Right atrium auricular region (tissue), 2 donors: ENCODE data around the gene PLA2G7. TPM values are rescaled to one million over a fixed set of nuclear protein-coding genes. Genes with fewer than 3 reads are reported as not detected.

Experiments used
- DNase-seq: peaks from one replicate; pipeline ENCODE4 v3.0.0-alpha.2; 2019; ENCODE audit warnings: low spot score
- H3K27ac ChIP-seq, 2 donors: fragments of 200-600 bp; sonication (generic); 1 replicate in 1 of 2; 2 replicates in 1 of 2; pipeline ENCODE4 v1.5.1; 2016 to 2019
- H3K27me3 ChIP-seq, 2 donors: fragments of 200-600 bp; sonication (generic); one replicate each; pipeline versions ENCODE4 v1.5.1 to v1.6.0; 2017 to 2019
- H3K36me3 ChIP-seq: fragments of 200-600 bp; sonication (generic); one replicate; pipeline ENCODE4 v1.5.1; 2016
- H3K4me1 ChIP-seq, 2 donors: fragments of 200-600 bp; sonication (generic); one replicate each; pipeline versions ENCODE4 v1.5.1 to v1.6.0; 2017 to 2019
- H3K4me3 ChIP-seq, 2 donors: fragments of 200-600 bp; sonication (generic); 1 replicate in 1 of 2; 2 replicates in 1 of 2; pipeline ENCODE4 v1.5.1; 2017 to 2019; ENCODE audit warnings: mild to moderate bottlenecking in 1 of 2, moderate library complexity in 1 of 2
- H3K9me3 ChIP-seq, 2 donors: fragments of 200-600 bp; sonication (generic); one replicate each; pipeline ENCODE4 v1.5.1; 2019
- total RNA-seq, 2 donors: library from RNA; depleted of rRNA; stranded (reverse); fragments of >200 nt; gene quantifications; one replicate each; pipeline ENCODE4 v1.1.0, GENCODE V29; 2016
- TF ChIP-seq, protein P1 (sequence below), 2 donors: fragments of 200-600 bp; sonication (generic); IDR thresholded peaks; one replicate each; pipeline ENCODE4 v1.5.1; 2019; ENCODE audit warnings: antibody characterized with exemption in 2 of 2

The PLA2G7 gene
- total RNA-seq, 2 donors from 2014 or later = 0.26 to 0.63 TPM

DNA sequence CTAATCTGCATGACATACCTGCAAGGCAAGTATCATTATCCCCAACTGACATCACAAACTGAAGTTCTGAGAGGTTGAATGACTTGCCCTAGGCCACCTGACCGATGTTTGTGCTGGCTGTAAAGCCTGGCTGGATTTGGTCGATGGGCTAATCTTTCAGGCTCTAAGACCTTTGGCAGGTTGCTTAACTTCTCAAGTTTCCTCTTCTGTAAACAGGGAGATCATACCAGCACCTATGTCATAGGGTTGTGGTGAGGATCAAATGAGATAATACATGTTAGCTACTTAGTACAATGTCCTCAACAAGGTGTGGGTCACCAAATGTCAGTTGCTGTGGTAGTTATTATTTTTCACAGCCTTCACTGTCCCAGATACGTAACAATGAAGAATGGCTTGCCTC lies 25.8 kb upstream of the PLA2G7 start:
- DNase-seq = no peak

GRCh38 chr6:46758960-46759753 lies 24.0 kb upstream of the PLA2G7 start:
- Histone ChIP-seq H3K36me3 (no peaks in the 10 kb centered on the region), H3K4me3 (no peak overlapping the region), H3K27ac (no peak overlapping the region), H3K27me3 (no peaks in the 10 kb centered on the region), H3K9me3 (no peaks in the 10 kb centered on the region), H3K4me1 (peaks cover 0 to 14% of the 10 kb centered on the region in 2 donors)
- no peak for DNase-seq
- TF ChIP-seq, protein P1, sequence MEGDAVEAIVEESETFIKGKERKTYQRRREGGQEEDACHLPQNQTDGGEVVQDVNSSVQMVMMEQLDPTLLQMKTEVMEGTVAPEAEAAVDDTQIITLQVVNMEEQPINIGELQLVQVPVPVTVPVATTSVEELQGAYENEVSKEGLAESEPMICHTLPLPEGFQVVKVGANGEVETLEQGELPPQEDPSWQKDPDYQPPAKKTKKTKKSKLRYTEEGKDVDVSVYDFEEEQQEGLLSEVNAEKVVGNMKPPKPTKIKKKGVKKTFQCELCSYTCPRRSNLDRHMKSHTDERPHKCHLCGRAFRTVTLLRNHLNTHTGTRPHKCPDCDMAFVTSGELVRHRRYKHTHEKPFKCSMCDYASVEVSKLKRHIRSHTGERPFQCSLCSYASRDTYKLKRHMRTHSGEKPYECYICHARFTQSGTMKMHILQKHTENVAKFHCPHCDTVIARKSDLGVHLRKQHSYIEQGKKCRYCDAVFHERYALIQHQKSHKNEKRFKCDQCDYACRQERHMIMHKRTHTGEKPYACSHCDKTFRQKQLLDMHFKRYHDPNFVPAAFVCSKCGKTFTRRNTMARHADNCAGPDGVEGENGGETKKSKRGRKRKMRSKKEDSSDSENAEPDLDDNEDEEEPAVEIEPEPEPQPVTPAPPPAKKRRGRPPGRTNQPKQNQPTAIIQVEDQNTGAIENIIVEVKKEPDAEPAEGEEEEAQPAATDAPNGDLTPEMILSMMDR (IDR thresholded peaks at IDR 0.05) = no peak

More for the DNA sequence above, 25.8 kb upstream of the PLA2G7 start:
- Histone ChIP-seq H3K36me3 (no peaks in the 10 kb centered on the region), H3K4me3 (no peak overlapping the region), H3K9me3 (no peaks in the 10 kb centered on the region), H3K4me1 (peaks cover 0 to 14% of the 10 kb centered on the region in 2 donors), H3K27ac (no peak overlapping the region), H3K27me3 (no peaks in the 10 kb centered on the region)
- TF ChIP-seq, protein P1 (IDR thresholded peaks at IDR 0.05) = no peak

DNA sequence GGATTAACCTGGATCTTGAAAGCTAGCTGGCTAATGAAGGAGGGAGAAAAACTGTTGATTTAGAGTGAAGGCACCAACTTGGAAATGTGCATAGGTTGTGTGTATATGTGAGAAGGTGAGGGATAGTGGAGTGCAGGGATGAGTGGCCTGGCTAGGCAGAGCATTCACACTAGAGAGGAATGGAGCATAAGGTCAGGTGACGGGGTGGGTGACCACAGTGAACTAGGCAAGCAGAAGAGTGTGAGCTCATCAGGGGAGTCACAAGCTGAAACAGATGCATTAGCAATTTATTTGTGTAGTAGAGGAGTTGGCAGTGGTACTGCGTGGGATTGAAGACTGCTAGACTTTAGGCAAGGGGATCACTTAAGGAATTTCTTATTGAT lies 22.0 kb upstream of the PLA2G7 start:
- peaks cover 0 to 14% of the 10 kb centered on the region in 2 donors for H3K4me1 ChIP-seq
- no peak overlapping the region for H3K4me3 ChIP-seq
- H3K9me3 ChIP-seq = no peaks in the 10 kb centered on the region
- TF ChIP-seq, protein P1 (IDR thresholded peaks at IDR 0.05) = no peak
- no peak overlapping the region for H3K27ac ChIP-seq
- H3K36me3 ChIP-seq = no peaks in the 10 kb centered on the region
- no peak for DNase-seq
- H3K27me3 ChIP-seq = no peaks in the 10 kb centered on the region

DNA sequence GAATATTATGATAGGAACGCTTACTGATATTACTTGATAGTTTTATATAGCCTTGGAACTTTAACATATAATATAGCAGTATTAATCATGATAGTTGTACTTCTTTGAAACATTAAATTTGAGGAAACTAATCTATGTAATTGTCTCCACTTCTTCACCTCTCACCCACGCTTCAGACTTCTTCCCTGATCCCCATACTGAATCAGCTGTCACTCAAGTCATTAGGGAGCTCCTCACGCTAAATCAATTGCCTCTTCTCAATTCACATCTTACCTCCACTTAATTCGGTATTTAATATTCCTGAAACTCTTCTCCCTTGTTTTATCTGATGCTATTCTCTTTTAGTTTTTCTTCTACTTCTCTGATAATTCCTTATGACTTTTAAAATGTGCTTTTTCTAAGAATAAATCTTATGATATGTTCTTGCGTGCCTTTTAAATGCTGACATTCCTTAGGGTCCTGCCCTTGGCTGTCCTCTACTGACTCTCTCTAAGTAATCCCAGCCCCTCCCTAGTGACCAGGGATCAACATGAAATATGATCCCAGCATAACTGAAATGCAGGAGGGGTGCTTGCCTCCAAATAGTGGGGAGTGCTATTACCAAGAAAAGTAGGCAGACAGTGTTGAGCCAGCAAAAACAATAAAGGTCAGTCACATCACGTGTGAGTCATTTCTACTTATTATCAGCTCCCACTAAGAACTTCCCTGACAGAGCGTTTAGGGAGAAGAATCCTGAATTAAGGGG lies 21.5 kb upstream of the PLA2G7 start:
- DNase-seq = no peak
- H3K27ac ChIP-seq = no peak overlapping the region
- no peaks in the 10 kb centered on the region for H3K36me3 ChIP-seq
- peaks cover 0 to 14% of the 10 kb centered on the region in 2 donors for H3K4me1 ChIP-seq
- H3K4me3 ChIP-seq = no peak overlapping the region
- H3K27me3 ChIP-seq = no peaks in the 10 kb centered on the region
- H3K9me3 ChIP-seq = no peaks in the 10 kb centered on the region
- TF ChIP-seq, protein P1 (IDR thresholded peaks at IDR 0.05) = no peak

DNA sequence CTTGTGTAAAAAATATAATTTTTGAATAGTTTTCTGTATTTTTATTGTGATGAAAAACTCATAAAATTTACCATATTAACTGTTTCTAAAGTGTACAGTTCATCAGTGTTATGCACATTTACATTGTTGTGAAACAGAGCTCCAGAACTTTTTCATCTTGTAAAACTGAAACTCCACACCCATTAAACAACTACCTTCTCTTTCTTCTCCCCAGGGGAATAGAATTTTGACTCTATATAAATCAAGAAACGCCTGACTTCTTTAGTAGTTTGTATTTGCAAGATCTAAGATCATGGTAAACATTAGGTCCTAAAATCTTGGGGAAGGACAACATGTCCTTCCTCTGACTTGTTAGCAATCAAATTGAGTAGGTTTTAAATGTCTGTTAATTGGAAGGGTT lies 20.7 kb upstream of the PLA2G7 start:
- Histone ChIP-seq H3K27me3 (no peaks in the 10 kb centered on the region), H3K9me3 (no peaks in the 10 kb centered on the region), H3K4me1 (peaks cover 0 to 14% of the 10 kb centered on the region in 2 donors), H3K36me3 (no peaks in the 10 kb centered on the region), H3K27ac (no peak overlapping the region), H3K4me3 (no peak overlapping the region)
- no peak for DNase-seq
- TF ChIP-seq, protein P1 (IDR thresholded peaks at IDR 0.05) = no peak
